HepG2 (cell line): ENCODE data around the gene CDC37. TPM values are rescaled to one million over a fixed set of nuclear protein-coding genes. Genes with fewer than 3 reads are reported as not detected.

Source experiments
- CCAR2 ChIP-seq: fragments of 200-400 bp; formaldehyde crosslinking; optimal IDR thresholded peaks from 2 replicates; pipeline ENCODE3; 2018; ENCODE audit warnings: low read depth, mild to moderate bottlenecking, low read length, moderate library complexity
- ERF ChIP-seq: IDR thresholded peaks from 2 replicates; pipeline ENCODE4 v1.6.1; 2018; ENCODE audit warnings: missing biosample characterization, missing genetic modification reagents
- KLF13 ChIP-seq: sonication (generic); formaldehyde crosslinking; IDR thresholded peaks from 2 replicates; pipeline ENCODE4 v1.4.0; 2020; ENCODE audit warnings: mild to moderate bottlenecking, missing genetic modification reagents
- MXI1 ChIP-seq: IDR thresholded peaks from 3 replicates; pipeline ENCODE4 v1.6.1; 2012; ENCODE audit warnings: low read depth, low read length, inconsistent platforms, borderline replicate concordance
- NR2F2 ChIP-seq: IDR thresholded peaks from 2 replicates; pipeline ENCODE4 v1.6.1; 2012; ENCODE audit warnings: low read depth, inconsistent platforms, borderline replicate concordance
- SRSF9 ChIP-seq: fragments of 200-400 bp; formaldehyde crosslinking; IDR thresholded peaks from 2 replicates; pipeline ENCODE4 v1.6.1; 2018; ENCODE audit warnings: borderline replicate concordance, mild to moderate bottlenecking, low read depth, low read length; ENCODE audit not compliant: insufficient read depth, poor library complexity, severe bottlenecking
- XBP1 ChIP-seq: sonication (generic); formaldehyde crosslinking; IDR thresholded peaks from 2 replicates; pipeline ENCODE4 v1.5.0; 2020; ENCODE audit warnings: missing genetic modification reagents
- ZFP41 ChIP-seq: sonication (generic); formaldehyde crosslinking; IDR thresholded peaks from 2 replicates; pipeline ENCODE4 v1.4.0; 2020; ENCODE audit warnings: mild to moderate bottlenecking, missing genetic modification reagents, borderline replicate concordance
- ZMYM4 ChIP-seq: sonication (generic); formaldehyde crosslinking; IDR thresholded peaks from 2 replicates; pipeline ENCODE4 v1.8.1; 2023; ENCODE audit warnings: mild to moderate bottlenecking, missing genetic modification reagents
- ZNF317 ChIP-seq: sonication (generic); formaldehyde crosslinking; IDR thresholded peaks from 2 replicates; pipeline ENCODE4 v1.5.0; 2020; ENCODE audit warnings: mild to moderate bottlenecking, missing genetic modification reagents
- ZNF367 ChIP-seq: sonication (generic); formaldehyde crosslinking; IDR thresholded peaks from 2 replicates; pipeline ENCODE4 v1.4.0; 2020; ENCODE audit warnings: missing genetic modification reagents, borderline replicate concordance
- ZNF552 ChIP-seq: sonication (generic); formaldehyde crosslinking; IDR thresholded peaks from 2 replicates; pipeline ENCODE4 v1.9.0; 2022; ENCODE audit warnings: missing genetic modification reagents, mild to moderate bottlenecking, borderline replicate concordance
- ZNF558 ChIP-seq: sonication (generic); formaldehyde crosslinking; IDR thresholded peaks from 2 replicates; pipeline ENCODE4 v1.9.0; 2022; ENCODE audit warnings: mild to moderate bottlenecking, missing genetic modification reagents, borderline replicate concordance
- ZNF567 ChIP-seq: sonication (generic); formaldehyde crosslinking; IDR thresholded peaks from 2 replicates; pipeline ENCODE4 v1.8.1; 2023; ENCODE audit warnings: mild to moderate bottlenecking, missing genetic modification reagents, borderline replicate concordance
- polyA plus RNA-seq, 8 experiments: library from polyadenylated mRNA; depleted of rRNA in 3 of 8; stranded (reverse) in 7 of 8; unstranded in 1 of 8; fragments of >200 nt; fragmentation: Illumina TruSeq in 4 of 8; extraction: Trizol in 4 of 8; gene quantifications; 2 replicates each; pipeline versions ENCODE4 v1.2.1 to v1.2.3, GENCODE V29; 2011 to 2016; ENCODE audit warnings: low read depth in 4 of 8, missing spikeins in 1 of 8, mixed read lengths in 1 of 8; ENCODE audit not compliant: insufficient read depth in 1 of 8
- total RNA-seq, 5 experiments: library from RNA; depleted of rRNA; stranded (reverse); fragments of >200 nt; fragmentation: Illumina TruSeq; extraction: Trizol; gene quantifications; 2 replicates each; pipeline ENCODE4 v1.2.3, GENCODE V29; 2016; ENCODE audit warnings: low read depth in 1 of 5
- TF ChIP-seq, protein P1 (sequence below): sonication (generic); formaldehyde crosslinking; IDR thresholded peaks from 2 replicates; pipeline ENCODE4 v1.4.0; 2020; ENCODE audit warnings: missing genetic modification reagents
- TF ChIP-seq, protein P2 (sequence below): sonication (generic); formaldehyde crosslinking; IDR thresholded peaks from 2 replicates; pipeline ENCODE4 v1.4.0; 2020; ENCODE audit warnings: mild to moderate bottlenecking, missing genetic modification reagents, borderline replicate concordance
- TF ChIP-seq, protein P3 (sequence below): sonication (generic); formaldehyde crosslinking; IDR thresholded peaks from 2 replicates; pipeline ENCODE4 v1.5.0; 2020; ENCODE audit warnings: missing genetic modification reagents
- TF ChIP-seq, protein P4 (sequence below): IDR thresholded peaks from 2 replicates; pipeline ENCODE4 v1.6.1; 2016; ENCODE audit warnings: control low read depth

Gene CDC37
- total and polyA plus RNA-seq, 2 of the 13 experiments (the other 11 are each of a cell fraction or from before 2014, with no cell fraction given) = 158 to 177 TPM

DNA sequence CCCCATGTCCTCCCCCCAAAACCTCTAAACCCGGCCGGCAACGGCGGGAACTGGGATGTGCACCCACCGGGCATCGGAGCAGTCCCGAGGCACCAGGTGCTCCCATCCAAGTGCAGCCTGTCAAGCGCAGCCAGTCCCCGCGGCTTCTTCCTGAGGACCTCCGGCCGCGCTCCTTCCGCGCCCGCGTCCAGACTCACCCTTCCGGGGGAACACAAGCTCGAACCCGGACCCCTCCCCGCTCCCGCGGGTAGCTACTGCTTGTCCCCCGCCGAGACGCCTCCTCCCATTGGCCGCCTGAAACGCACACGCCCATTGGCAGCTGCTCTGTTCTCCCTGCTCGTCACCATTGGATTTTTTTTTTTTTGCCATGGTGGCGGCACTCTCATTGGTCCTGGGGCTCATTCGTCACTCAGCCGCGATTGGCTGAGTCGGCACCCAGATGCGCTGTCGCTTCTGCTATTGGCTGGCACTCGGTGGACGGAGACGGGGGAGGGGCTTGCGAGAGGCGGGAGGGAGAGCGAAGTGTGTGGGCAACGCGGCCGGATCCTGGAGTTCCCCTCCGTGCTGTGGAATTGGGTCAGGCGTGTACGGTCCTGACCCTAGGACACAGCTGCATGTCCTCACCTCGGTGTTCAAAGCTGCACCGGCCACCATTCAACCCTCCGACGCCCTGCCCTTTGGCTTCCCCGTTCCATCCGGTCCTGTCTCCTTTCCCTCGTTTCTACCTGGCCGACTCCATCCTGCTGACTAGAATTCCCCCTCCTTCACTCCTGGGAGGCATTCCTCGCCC, 22.8 kb downstream of the CDC37 start, which contains the start of gene TYK2 (continued):
- TF ChIP-seq ZMYM4 (peak; percentile 21; the same call in 1 of the 2 replicates), KLF13 (CRISPR knock-in tag) (no peak), ZNF567 (CRISPR knock-in tag) (no peak), ZNF558 (no peak), ZNF367 (CRISPR knock-in tag) (no peak), MXI1 (peak; percentile 74; the same call in 1 of the 3 replicates), ERF (CRISPR knock-in tag) (peak; percentile 33; the same call in 1 of the 2 replicates), SRSF9 (no peak), ZNF552 (CRISPR knock-in tag) (no peak), ZNF317 (no peak; the same call in 1 of the 2 replicates), ZFP41 (CRISPR knock-in tag) (no peak), CCAR2 (no peak), XBP1 (CRISPR knock-in tag) (no peak; the same call in 1 of the 2 replicates), NR2F2 (no peak; the same call in 1 of the 2 replicates)
- TF ChIP-seq, protein P1, sequence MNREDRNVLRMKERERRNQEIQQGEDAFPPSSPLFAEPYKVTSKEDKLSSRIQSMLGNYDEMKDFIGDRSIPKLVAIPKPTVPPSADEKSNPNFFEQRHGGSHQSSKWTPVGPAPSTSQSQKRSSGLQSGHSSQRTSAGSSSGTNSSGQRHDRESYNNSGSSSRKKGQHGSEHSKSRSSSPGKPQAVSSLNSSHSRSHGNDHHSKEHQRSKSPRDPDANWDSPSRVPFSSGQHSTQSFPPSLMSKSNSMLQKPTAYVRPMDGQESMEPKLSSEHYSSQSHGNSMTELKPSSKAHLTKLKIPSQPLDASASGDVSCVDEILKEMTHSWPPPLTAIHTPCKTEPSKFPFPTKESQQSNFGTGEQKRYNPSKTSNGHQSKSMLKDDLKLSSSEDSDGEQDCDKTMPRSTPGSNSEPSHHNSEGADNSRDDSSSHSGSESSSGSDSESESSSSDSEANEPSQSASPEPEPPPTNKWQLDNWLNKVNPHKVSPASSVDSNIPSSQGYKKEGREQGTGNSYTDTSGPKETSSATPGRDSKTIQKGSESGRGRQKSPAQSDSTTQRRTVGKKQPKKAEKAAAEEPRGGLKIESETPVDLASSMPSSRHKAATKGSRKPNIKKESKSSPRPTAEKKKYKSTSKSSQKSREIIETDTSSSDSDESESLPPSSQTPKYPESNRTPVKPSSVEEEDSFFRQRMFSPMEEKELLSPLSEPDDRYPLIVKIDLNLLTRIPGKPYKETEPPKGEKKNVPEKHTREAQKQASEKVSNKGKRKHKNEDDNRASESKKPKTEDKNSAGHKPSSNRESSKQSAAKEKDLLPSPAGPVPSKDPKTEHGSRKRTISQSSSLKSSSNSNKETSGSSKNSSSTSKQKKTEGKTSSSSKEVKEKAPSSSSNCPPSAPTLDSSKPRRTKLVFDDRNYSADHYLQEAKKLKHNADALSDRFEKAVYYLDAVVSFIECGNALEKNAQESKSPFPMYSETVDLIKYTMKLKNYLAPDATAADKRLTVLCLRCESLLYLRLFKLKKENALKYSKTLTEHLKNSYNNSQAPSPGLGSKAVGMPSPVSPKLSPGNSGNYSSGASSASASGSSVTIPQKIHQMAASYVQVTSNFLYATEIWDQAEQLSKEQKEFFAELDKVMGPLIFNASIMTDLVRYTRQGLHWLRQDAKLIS (CRISPR knock-in tag) = no peak
- TF ChIP-seq, protein P2, sequence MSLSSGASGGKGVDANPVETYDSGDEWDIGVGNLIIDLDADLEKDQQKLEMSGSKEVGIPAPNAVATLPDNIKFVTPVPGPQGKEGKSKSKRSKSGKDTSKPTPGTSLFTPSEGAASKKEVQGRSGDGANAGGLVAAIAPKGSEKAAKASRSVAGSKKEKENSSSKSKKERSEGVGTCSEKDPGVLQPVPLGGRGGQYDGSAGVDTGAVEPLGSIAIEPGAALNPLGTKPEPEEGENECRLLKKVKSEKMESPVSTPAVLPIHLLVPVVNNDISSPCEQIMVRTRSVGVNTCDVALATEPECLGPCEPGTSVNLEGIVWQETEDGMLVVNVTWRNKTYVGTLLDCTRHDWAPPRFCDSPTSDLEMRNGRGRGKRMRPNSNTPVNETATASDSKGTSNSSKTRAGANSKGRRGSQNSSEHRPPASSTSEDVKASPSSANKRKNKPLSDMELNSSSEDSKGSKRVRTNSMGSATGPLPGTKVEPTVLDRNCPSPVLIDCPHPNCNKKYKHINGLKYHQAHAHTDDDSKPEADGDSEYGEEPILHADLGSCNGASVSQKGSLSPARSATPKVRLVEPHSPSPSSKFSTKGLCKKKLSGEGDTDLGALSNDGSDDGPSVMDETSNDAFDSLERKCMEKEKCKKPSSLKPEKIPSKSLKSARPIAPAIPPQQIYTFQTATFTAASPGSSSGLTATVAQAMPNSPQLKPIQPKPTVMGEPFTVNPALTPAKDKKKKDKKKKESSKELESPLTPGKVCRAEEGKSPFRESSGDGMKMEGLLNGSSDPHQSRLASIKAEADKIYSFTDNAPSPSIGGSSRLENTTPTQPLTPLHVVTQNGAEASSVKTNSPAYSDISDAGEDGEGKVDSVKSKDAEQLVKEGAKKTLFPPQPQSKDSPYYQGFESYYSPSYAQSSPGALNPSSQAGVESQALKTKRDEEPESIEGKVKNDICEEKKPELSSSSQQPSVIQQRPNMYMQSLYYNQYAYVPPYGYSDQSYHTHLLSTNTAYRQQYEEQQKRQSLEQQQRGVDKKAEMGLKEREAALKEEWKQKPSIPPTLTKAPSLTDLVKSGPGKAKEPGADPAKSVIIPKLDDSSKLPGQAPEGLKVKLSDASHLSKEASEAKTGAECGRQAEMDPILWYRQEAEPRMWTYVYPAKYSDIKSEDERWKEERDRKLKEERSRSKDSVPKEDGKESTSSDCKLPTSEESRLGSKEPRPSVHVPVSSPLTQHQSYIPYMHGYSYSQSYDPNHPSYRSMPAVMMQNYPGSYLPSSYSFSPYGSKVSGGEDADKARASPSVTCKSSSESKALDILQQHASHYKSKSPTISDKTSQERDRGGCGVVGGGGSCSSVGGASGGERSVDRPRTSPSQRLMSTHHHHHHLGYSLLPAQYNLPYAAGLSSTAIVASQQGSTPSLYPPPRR (CRISPR knock-in tag) = no peak; the same call in none of the 2 replicates
- TF ChIP-seq, protein P3, sequence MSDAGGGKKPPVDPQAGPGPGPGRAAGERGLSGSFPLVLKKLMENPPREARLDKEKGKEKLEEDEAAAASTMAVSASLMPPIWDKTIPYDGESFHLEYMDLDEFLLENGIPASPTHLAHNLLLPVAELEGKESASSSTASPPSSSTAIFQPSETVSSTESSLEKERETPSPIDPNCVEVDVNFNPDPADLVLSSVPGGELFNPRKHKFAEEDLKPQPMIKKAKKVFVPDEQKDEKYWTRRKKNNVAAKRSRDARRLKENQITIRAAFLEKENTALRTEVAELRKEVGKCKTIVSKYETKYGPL (CRISPR knock-in tag) = no peak
- TF ChIP-seq, protein P4, sequence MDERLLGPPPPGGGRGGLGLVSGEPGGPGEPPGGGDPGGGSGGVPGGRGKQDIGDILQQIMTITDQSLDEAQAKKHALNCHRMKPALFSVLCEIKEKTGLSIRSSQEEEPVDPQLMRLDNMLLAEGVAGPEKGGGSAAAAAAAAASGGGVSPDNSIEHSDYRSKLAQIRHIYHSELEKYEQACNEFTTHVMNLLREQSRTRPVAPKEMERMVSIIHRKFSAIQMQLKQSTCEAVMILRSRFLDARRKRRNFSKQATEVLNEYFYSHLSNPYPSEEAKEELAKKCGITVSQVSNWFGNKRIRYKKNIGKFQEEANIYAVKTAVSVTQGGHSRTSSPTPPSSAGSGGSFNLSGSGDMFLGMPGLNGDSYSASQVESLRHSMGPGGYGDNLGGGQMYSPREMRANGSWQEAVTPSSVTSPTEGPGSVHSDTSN = no peak
